Measurements from ENCODE around the gene CDK1.

Gene CDK1

GRCh38 chr10:60796481-60796880 is 18.2 kb downstream of the CDK1 start:
- no peak overlapping the region for H3K4me3 ChIP-seq (replicated peaks; ENCODE audit: insufficient read depth, low read length)
- DNase-seq (ENCODE audit: low read depth in 1 of 2, low spot score in 1 of 2) = no peak
- no peak overlapping the region for H3K27ac ChIP-seq (replicated peaks)
- TF ChIP-seq CTCF (IDR thresholded peaks at IDR 0.05; ENCODE audit: insufficient read depth, low read length) (no peak), GABPA (IDR thresholded peaks at IDR 0.05; ENCODE audit: low read depth) (no peak), REST (IDR thresholded peaks at IDR 0.05; ENCODE audit: insufficient replicate concordance, low read depth) (no peak), POLR2AphosphoS5 (IDR thresholded peaks at IDR 0.05; ENCODE audit: low read depth) (no peak), SPI1 (IDR thresholded peaks at IDR 0.05; ENCODE audit: borderline replicate concordance, low read depth) (no peak)
- H3K27me3 ChIP-seq (ENCODE audit: insufficient read depth, poor library complexity, severe bottlenecking) = no peaks in the 10 kb centered on the region

- no peak for DNase-seq (ENCODE audit: low read depth in 1 of 2, low spot score in 1 of 2)
- TF ChIP-seq SPI1 (IDR thresholded peaks at IDR 0.05; ENCODE audit: borderline replicate concordance, low read depth) (no peak), POLR2AphosphoS5 (IDR thresholded peaks at IDR 0.05; ENCODE audit: low read depth) (no peak), CTCF (IDR thresholded peaks at IDR 0.05; ENCODE audit: insufficient read depth, low read length) (no peak), REST (IDR thresholded peaks at IDR 0.05; ENCODE audit: insufficient replicate concordance, low read depth) (no peak), GABPA (IDR thresholded peaks at IDR 0.05; ENCODE audit: low read depth) (no peak)
- Histone ChIP-seq H3K27me3 (ENCODE audit: insufficient read depth, poor library complexity, severe bottlenecking) (no peaks in the 10 kb centered on the region), H3K4me3 (replicated peaks; ENCODE audit: insufficient read depth, low read length) (no peak overlapping the region), H3K27ac (replicated peaks) (no peak overlapping the region)
These were observed 18.9 kb downstream of the CDK1 start for GRCh38 chr10:60797200-60797599.

- TF ChIP-seq CTCF (IDR thresholded peaks at IDR 0.05; ENCODE audit: insufficient read depth, low read length) = no peak
- TF ChIP-seq SPI1 (IDR thresholded peaks at IDR 0.05; ENCODE audit: borderline replicate concordance, low read depth) = no peak
- no peak for TF ChIP-seq REST (IDR thresholded peaks at IDR 0.05; ENCODE audit: insufficient replicate concordance, low read depth)
- TF ChIP-seq GABPA (IDR thresholded peaks at IDR 0.05; ENCODE audit: low read depth) = no peak
- no peak for TF ChIP-seq POLR2AphosphoS5 (IDR thresholded peaks at IDR 0.05; ENCODE audit: low read depth)
- DNase-seq (ENCODE audit: low read depth in 1 of 2, low spot score in 1 of 2) = no peak
- Histone ChIP-seq H3K4me3 (replicated peaks; ENCODE audit: insufficient read depth, low read length) (no peak overlapping the region), H3K27me3 (ENCODE audit: insufficient read depth, poor library complexity, severe bottlenecking) (no peaks in the 10 kb centered on the region), H3K27ac (replicated peaks) (no peak overlapping the region)
These were observed 19.8 kb downstream of the CDK1 start for GRCh38 chr10:60798031-60798430.

Data from HL-60 (cell line).